Breast epithelium (tissue), 3 donors: ENCODE data around the gene AOC1.

Source experiments
- POLR2A ChIP-seq: fragments of 450-650 bp; IDR thresholded peaks from one replicate; pipeline ENCODE4 v1.6.1; 2016; ENCODE audit warnings: antibody characterized with exemption, mild to moderate bottlenecking, moderate library complexity
- TF ChIP-seq, protein P1 (sequence below), 3 donors: fragments of 450-650 bp; IDR thresholded peaks; one replicate each; pipeline ENCODE4 v1.5.1; 2016 to 2017; ENCODE audit warnings: antibody characterized with exemption in 3 of 3, mild to moderate bottlenecking in 3 of 3, moderate library complexity in 3 of 3

DNA sequence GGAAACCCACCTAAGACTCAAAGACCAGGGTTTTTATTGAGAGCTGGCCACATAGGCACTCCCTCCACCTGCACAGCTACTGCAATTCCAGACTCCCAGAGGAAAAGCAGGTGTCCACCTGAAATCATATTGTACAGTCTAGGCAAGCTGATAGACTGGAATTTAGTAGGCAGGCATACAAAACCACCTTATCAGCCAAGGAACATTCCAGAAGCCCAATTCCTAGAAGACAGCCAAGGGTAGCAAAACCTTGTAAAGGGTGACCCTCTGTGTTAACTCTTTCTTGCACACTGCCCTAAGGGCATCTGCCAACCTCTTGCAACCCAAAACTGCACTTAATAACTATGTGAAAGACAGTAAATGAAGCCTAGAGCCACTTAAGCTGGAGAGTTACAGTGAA lies 46.5 kb upstream of the AOC1 start:
- TF ChIP-seq, protein P1, sequence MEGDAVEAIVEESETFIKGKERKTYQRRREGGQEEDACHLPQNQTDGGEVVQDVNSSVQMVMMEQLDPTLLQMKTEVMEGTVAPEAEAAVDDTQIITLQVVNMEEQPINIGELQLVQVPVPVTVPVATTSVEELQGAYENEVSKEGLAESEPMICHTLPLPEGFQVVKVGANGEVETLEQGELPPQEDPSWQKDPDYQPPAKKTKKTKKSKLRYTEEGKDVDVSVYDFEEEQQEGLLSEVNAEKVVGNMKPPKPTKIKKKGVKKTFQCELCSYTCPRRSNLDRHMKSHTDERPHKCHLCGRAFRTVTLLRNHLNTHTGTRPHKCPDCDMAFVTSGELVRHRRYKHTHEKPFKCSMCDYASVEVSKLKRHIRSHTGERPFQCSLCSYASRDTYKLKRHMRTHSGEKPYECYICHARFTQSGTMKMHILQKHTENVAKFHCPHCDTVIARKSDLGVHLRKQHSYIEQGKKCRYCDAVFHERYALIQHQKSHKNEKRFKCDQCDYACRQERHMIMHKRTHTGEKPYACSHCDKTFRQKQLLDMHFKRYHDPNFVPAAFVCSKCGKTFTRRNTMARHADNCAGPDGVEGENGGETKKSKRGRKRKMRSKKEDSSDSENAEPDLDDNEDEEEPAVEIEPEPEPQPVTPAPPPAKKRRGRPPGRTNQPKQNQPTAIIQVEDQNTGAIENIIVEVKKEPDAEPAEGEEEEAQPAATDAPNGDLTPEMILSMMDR (IDR thresholded peaks at IDR 0.05): no peak
- no peak for TF ChIP-seq POLR2A
